Common myeloid progenitor, CD34-positive (primary cell): ENCODE measurements around the gene MAPT.

Experiments
- CTCF ChIA-PET: fragments of 350-600 bp; sonication (Branson Sonifier 250); formaldehyde crosslinking; loops from one replicate; lab custom pipeline; 2021; ENCODE audit warnings: antibody characterized with exemption; lab: Charles Lee
- POLR2A ChIA-PET: fragments of 350-600 bp; sonication (Branson Sonifier 250); formaldehyde crosslinking; loops from one replicate; lab custom pipeline; 2021; ENCODE audit warnings: antibody characterized with exemption; lab: Charles Lee
- DNase-seq, 3 donors: peaks; one replicate each; pipeline versions ENCODE4 v3.0.0 to v3.0.0-alpha.2; 2013
- H3K27ac ChIP-seq, 2 experiments: 1 replicate in 1 of 2; 2 replicates in 1 of 2; pipeline ENCODE4 v1.7.0; 2013; ENCODE audit warnings: inconsistent platforms in 2 of 2, low read length in 2 of 2, mild to moderate bottlenecking in 2 of 2, low read depth in 1 of 2, moderate library complexity in 1 of 2; ENCODE audit not compliant: severe bottlenecking in 2 of 2, insufficient read depth in 1 of 2, poor library complexity in 1 of 2
- H3K27me3 ChIP-seq, 5 experiments: replicated peaks in 2 of 5; 1 replicate in 3 of 5; 2 replicates in 2 of 5; pipeline versions ENCODE4 v1.6.1 to v1.7.0; 2013; ENCODE audit warnings: low read length in 4 of 5, mild to moderate bottlenecking in 2 of 5, moderate library complexity in 2 of 5, inconsistent platforms in 1 of 5; ENCODE audit not compliant: insufficient read depth in 5 of 5, control insufficient read depth in 4 of 5
- H3K36me3 ChIP-seq, 4 experiments: 1 replicate in 2 of 4; 2 replicates in 2 of 4; pipeline versions ENCODE4 v1.6.1 to v1.7.0; 2013; ENCODE audit warnings: low read length in 3 of 4, control low read depth in 1 of 4, mild to moderate bottlenecking in 1 of 4; ENCODE audit not compliant: control insufficient read depth in 4 of 4, insufficient read depth in 4 of 4
- H3K4me1 ChIP-seq, 4 experiments: 1 replicate in 3 of 4; 2 replicates in 1 of 4; pipeline versions ENCODE4 v1.6.1 to v1.7.1; 2013; ENCODE audit warnings: low read length in 3 of 4, mild to moderate bottlenecking in 3 of 4, control low read depth in 1 of 4, inconsistent platforms in 1 of 4, moderate library complexity in 1 of 4; ENCODE audit not compliant: control insufficient read depth in 4 of 4, insufficient read depth in 4 of 4; ENCODE audit errors: control extremely low read depth in 1 of 4
- H3K4me3 ChIP-seq, 7 experiments: 1 replicate in 4 of 7; 2 replicates in 3 of 7; pipeline versions ENCODE4 v1.5.1 to v1.7.0; 2013; ENCODE audit warnings: mild to moderate bottlenecking in 7 of 7, low read length in 6 of 7, moderate library complexity in 6 of 7, inconsistent platforms in 2 of 7, low read depth in 2 of 7, control low read depth in 1 of 7; ENCODE audit not compliant: insufficient read depth in 4 of 7, control insufficient read depth in 1 of 7; ENCODE audit errors: extremely low read depth in 1 of 7
- H3K9me3 ChIP-seq, 5 experiments: 1 replicate in 4 of 5; 2 replicates in 1 of 5; pipeline versions ENCODE4 v1.6.1 to v1.7.1; 2013; ENCODE audit warnings: low read length in 4 of 5, mild to moderate bottlenecking in 2 of 5, inconsistent platforms in 1 of 5, low read depth in 1 of 5, moderate library complexity in 1 of 5; ENCODE audit not compliant: control insufficient read depth in 4 of 5, insufficient read depth in 2 of 5; ENCODE audit errors: control extremely low read depth in 1 of 5
- WGBS: methylation state at CpG from one replicate; pipeline ENCODE4 v1.1.5; 2013; ENCODE audit not compliant: insufficient coverage; 5-methylcytosine and 5-hydroxymethylcytosine counted together

MAPT gene

GRCh38 chr17:45886852-45887251 lies 7.5 kb upstream of the MAPT start:
- POLR2A ChIA-PET = no interaction called here

GRCh38 chr17:45888392-45888791 lies 6.0 kb upstream of the MAPT start:
- no CpG with 5 or more reads among the region's 5 CpGs for WGBS
- ChIA-PET CTCF (no interaction called here), POLR2A (interaction anchor here (0.6 kb wide), 1 partner anchor 61 kb away, joined by 3 read pairs; no protein-coding TSS in a partner anchor)
- no peak overlapping the region for H3K4me3 ChIP-seq
- H3K36me3 ChIP-seq = no peaks in the 10 kb centered on the region
- no peak overlapping the region for H3K27ac ChIP-seq
- DNase-seq = no peak
- H3K9me3 ChIP-seq = peaks cover 0 to 2% (median 0%) of the 10 kb centered on the region in 5 experiments
- no peaks in the 10 kb centered on the region for H3K4me1 ChIP-seq
- peaks cover 0 to 15% (median 3%) of the 10 kb centered on the region in 5 experiments for H3K27me3 ChIP-seq

More at GRCh38 chr17:45886852-45887251, 7.5 kb upstream of the MAPT start:
- CTCF ChIA-PET = no interaction called here
- Histone ChIP-seq H3K4me1 (no peaks in the 10 kb centered on the region), H3K9me3 (peaks cover 0 to 2% (median 0%) of the 10 kb centered on the region in 5 experiments), H3K4me3 (no peak overlapping the region), H3K27me3 (peaks cover 0 to 9% (median 2%) of the 10 kb centered on the region in 5 experiments), H3K36me3 (no peaks in the 10 kb centered on the region), H3K27ac (no peak overlapping the region)
- DNase-seq = no peak
- 64% methylated on average over 2 of the region's 2 CpGs for WGBS

GRCh38 chr17:45889579-45889978 lies 4.8 kb upstream of the MAPT start:
- Histone ChIP-seq H3K36me3 (no peaks in the 10 kb centered on the region), H3K27ac (no peak overlapping the region), H3K9me3 (peaks cover 0 to under 1% (median 0%) of the 10 kb centered on the region in 5 experiments), H3K4me1 (peaks cover 0 to 9% (median 6%) of the 10 kb centered on the region in 4 experiments), H3K27me3 (peaks cover 0 to 15% (median 3%) of the 10 kb centered on the region in 5 experiments), H3K4me3 (no peak overlapping the region)
- WGBS = 0% methylated on average over 2 of the region's 4 CpGs
- DNase-seq = no peak
- ChIA-PET POLR2A (no interaction called here), CTCF (interaction anchor here (1.2 kb wide), 1 partner anchor 14 kb away, joined by 4 read pairs; no protein-coding TSS in a partner anchor)

GRCh38 chr17:45893725-45894021 lies 681 bp upstream of the MAPT start:
- no peak overlapping the region for H3K27ac ChIP-seq
- H3K4me3 ChIP-seq = peak overlapping the region; percentile 11 to 81 (median 60)
- H3K9me3 ChIP-seq = no peaks in the 10 kb centered on the region
- H3K27me3 ChIP-seq = peaks cover 6 to 56% (median 31%) of the 10 kb centered on the region in 5 experiments
- peaks cover 0 to 38% (median 27%) of the 10 kb centered on the region in 4 experiments for H3K4me1 ChIP-seq
- no peaks in the 10 kb centered on the region for H3K36me3 ChIP-seq
- POLR2A ChIA-PET = interaction anchor here (0.6 to 0.7 kb wide), 2 partner anchors 35 to 148 kb away, joined by 3 to 8 read pairs; no protein-coding TSS in a partner anchor
- 77% methylated on average over 3 of the region's 7 CpGs for WGBS
- CTCF ChIA-PET = interaction anchor here (0.6 to 1.2 kb wide), 5 partner anchors 11 to 128 kb away, joined by 3 to 8 read pairs (median 4); no protein-coding TSS in a partner anchor
- peak in 1 of 3 donors; percentile 9 for DNase-seq

GRCh38 chr17:45895304-45895968 lies 1.1 kb downstream of the MAPT start:
- POLR2A ChIA-PET = no interaction called here
- no peaks in the 10 kb centered on the region for H3K36me3 ChIP-seq
- peaks cover 0 to 38% (median 27%) of the 10 kb centered on the region in 4 experiments for H3K4me1 ChIP-seq
- under 1% methylated on average over 41 of the region's 63 CpGs for WGBS
- peaks cover 0 to 2% (median 0%) of the 10 kb centered on the region in 5 experiments for H3K9me3 ChIP-seq
- CTCF ChIA-PET = no interaction called here
- peak; percentile 44 to 68 (median 62) for DNase-seq
- H3K27ac ChIP-seq = no peak overlapping the region
- H3K27me3 ChIP-seq = peaks cover 4 to 74% (median 40%) of the 10 kb centered on the region in 5 experiments
- peak overlapping the region; percentile 19 to 81 (median 63) for H3K4me3 ChIP-seq

- H3K4me3 ChIP-seq = peak overlapping the region in 4 of 7 experiments; percentile 59 to 81 (median 74)
- H3K4me1 ChIP-seq = peaks cover 0 to 38% (median 27%) of the 10 kb centered on the region in 4 experiments
- peaks cover 0 to 2% (median 0%) of the 10 kb centered on the region in 5 experiments for H3K9me3 ChIP-seq
- CTCF ChIA-PET = interaction anchor here (1.6 kb wide), 1 partner anchor 11 kb away, joined by 3 read pairs; no protein-coding TSS in a partner anchor
- H3K27me3 ChIP-seq = peaks cover 4 to 81% (median 39%) of the 10 kb centered on the region in 5 experiments
- DNase-seq = no peak
- no peaks in the 10 kb centered on the region for H3K36me3 ChIP-seq
- POLR2A ChIA-PET = no interaction called here
- no peak overlapping the region for H3K27ac ChIP-seq
- 8% methylated on average over 28 of the region's 55 CpGs for WGBS
Observed at GRCh38 chr17:45895969-45896785, 1.8 kb downstream of the MAPT start.
